Lower leg skin (tissue), 3 donors: ENCODE measurements around the gene RAB30.

ENCODE experiments used
- CTCF ChIP-seq, 3 donors: fragments of 450-650 bp; IDR thresholded peaks; one replicate each; pipeline ENCODE4 v1.5.1; 2016; ENCODE audit warnings: antibody characterized with exemption in 3 of 3, mild to moderate bottlenecking in 3 of 3, moderate library complexity in 2 of 3
- POLR2A ChIP-seq, 2 donors: fragments of 450-650 bp; IDR thresholded peaks; one replicate each; pipeline ENCODE4 v1.6.1; 2016 to 2017; ENCODE audit warnings: antibody characterized with exemption in 2 of 2, mild to moderate bottlenecking in 1 of 2, moderate library complexity in 1 of 2

- no peak for TF ChIP-seq CTCF (IDR thresholded peaks at IDR 0.05)
- no peak for TF ChIP-seq POLR2A (IDR thresholded peaks at IDR 0.05)
Observed at GRCh38 chr11:83021780-83022125, 49.9 kb downstream of the RAB30 start.
